A673 (cell line): ENCODE measurements around the gene FAM174B.

Experiments used
- EZH2 ChIP-seq: fragments of 200-600 bp; sonication (generic); IDR thresholded peaks from 2 replicates; pipeline ENCODE4 v1.6.1; 2017; ENCODE audit warnings: borderline replicate concordance, low read depth, mild to moderate bottlenecking, mixed read lengths, antibody characterized with exemption, low read length; ENCODE audit not compliant: poor library complexity, severe bottlenecking
- TF ChIP-seq, protein P1 (sequence below): fragments of 300-800, 200-600 bp; sonication (generic); conservative IDR thresholded peaks from 2 replicates; pipeline ENCODE4 v1.5.1; 2017; ENCODE audit warnings: low read depth, mild to moderate bottlenecking, antibody characterized with exemption, low read length, moderate library complexity, mixed read lengths

GRCh38 chr15:92657486-92657885 lies 1.9 kb upstream of the FAM174B start:
- TF ChIP-seq, protein P1, sequence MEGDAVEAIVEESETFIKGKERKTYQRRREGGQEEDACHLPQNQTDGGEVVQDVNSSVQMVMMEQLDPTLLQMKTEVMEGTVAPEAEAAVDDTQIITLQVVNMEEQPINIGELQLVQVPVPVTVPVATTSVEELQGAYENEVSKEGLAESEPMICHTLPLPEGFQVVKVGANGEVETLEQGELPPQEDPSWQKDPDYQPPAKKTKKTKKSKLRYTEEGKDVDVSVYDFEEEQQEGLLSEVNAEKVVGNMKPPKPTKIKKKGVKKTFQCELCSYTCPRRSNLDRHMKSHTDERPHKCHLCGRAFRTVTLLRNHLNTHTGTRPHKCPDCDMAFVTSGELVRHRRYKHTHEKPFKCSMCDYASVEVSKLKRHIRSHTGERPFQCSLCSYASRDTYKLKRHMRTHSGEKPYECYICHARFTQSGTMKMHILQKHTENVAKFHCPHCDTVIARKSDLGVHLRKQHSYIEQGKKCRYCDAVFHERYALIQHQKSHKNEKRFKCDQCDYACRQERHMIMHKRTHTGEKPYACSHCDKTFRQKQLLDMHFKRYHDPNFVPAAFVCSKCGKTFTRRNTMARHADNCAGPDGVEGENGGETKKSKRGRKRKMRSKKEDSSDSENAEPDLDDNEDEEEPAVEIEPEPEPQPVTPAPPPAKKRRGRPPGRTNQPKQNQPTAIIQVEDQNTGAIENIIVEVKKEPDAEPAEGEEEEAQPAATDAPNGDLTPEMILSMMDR, result no peak
- TF ChIP-seq EZH2, result no peak
